Measurements from ENCODE around the gene HRK. TPM values are rescaled to one million over a fixed set of nuclear protein-coding genes. Genes with fewer than 3 reads are reported as not detected.

Gene HRK
- total RNA-seq, 1 donor from 2014 or later: 0.59 TPM

Other genes starting within 250 kb of the HRK start
- gene SPRING1, start 143.4 kb downstream of the HRK start, total RNA-seq: 10.5 TPM
- gene RNFT2, start 143.1 kb downstream of the HRK start, total RNA-seq: 0.78 TPM
- gene FBXW8, start 29.5 kb upstream of the HRK start, total RNA-seq: 10.4 TPM
- 23.7 TPM for gene TESC, start 218.0 kb upstream of the HRK start, total RNA-seq